ENCODE results near the gene TSHB. TPM values are rescaled to one million over a fixed set of nuclear protein-coding genes. Genes with fewer than 3 reads are reported as not detected.

The TSHB gene
- total RNA-seq, 1 experiment from 2014 or later, result not detected

DNA sequence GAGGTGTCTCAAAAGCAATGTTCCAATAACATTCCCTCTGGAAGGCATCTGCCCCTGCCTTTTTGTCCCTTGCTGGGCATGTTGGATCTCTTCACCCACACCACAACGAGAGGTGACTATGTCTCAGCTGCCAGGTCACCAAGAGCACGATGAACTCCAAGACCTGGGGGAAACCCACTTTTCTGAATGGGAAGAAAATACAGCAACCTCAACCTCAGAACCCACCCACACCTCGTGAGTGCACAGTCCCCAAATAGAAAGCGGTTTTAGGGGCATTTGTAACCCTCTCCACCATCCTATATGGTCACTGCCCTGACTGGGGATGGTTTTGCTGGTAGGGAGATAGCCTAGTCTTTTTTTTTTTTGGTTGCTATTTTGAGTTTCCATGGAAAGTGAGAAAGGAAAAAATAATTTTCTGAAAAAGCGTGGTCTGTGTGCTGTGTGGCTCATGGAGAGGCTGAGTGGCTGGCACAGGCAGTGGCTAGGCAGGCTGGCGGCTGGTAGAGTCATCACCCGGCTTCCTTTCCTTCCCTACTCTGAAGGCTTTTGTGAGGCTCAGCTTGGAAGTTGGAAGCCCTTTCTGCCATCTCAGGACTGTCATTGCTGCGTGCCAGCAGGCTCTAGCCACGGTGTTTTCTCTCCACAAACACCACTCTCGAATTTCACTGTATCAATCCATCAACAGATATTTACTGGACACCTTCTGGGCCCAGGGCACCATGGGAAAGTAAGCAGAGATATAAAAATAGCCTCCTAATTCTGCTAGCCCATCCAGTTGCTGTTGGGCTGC, 43.9 kb downstream of the TSHB start:
- RAD21 ChIA-PET (ENCODE audit: low non-redundant PET in 1 of 2, low total read pairs in 2 of 2, uncharacterized antibody in 2 of 2, unreplicated experiment in 2 of 2), result no interaction called here

DNA sequence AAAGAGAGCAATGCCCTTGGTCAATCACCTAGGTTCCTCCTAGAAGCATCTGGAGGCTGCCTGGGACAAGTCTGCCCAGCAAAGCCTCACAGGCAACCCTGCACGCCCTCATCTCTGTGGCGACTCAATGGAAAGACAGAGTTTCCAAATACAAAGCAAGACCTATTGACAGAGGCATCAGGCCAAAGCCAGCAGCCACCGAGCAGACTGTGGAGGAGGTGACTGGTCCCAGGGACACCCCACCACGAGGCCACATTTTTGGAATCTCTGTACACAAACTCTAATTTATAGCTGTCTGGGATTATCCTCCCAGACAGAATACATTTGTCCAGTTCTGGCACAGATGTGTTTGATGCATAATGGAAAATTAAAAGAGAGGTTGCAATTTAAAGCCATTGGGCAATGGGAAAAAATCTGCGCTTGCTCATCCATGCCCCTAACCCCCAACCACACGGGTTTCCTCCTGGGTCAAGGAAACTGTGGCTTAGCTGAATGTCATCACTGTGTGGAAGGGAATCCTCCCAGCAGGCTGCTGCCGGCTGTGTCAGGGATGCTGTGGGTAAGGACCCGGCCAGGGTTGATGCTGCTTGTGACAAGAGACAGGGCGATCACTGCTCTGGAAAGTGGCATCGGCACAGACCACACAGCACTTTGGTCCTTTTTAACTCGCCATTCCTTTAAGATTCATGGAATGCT, 45.4 kb downstream of the TSHB start:
- no peaks in the 10 kb centered on the region for H3K36me3 ChIP-seq (ENCODE audit: control insufficient read depth in 1 of 2, insufficient read depth in 2 of 2, low read length in 2 of 2)

More for the DNA sequence above, 43.9 kb downstream of the TSHB start:
- intact Hi-C loops (cut with micrococcal nuclease), result no loop called here
- Histone ChIP-seq H3K79me2 (ENCODE audit: insufficient read depth, low read length) (no peaks in the 10 kb centered on the region), H3K9me2 (ENCODE audit: insufficient read depth) (no peaks in the 10 kb centered on the region), H3K9ac (ENCODE audit: low read length) (no peak overlapping the region), H3K9me3 (ENCODE audit: control insufficient read depth in 1 of 2, insufficient read depth in 1 of 2, low read depth in 1 of 2, low read length in 2 of 2) (no peaks in the 10 kb centered on the region), H4K20me1 (ENCODE audit: insufficient read depth) (no peaks in the 10 kb centered on the region), H3K27ac (ENCODE audit: low read depth, low read length) (no peak overlapping the region), H2AFZ (ENCODE audit: low read depth, low read length, poor library complexity, severe bottlenecking) (no peak overlapping the region), H3K4me1 (ENCODE audit: control insufficient read depth in 1 of 2, insufficient read depth in 2 of 2, low read length in 2 of 2) (no peaks in the 10 kb centered on the region), H3K4me3 (replicated peaks in 1 of 2; ENCODE audit: low read depth in 1 of 2, low read length in 2 of 2) (no peak overlapping the region), H3K36me3 (ENCODE audit: control insufficient read depth in 1 of 2, insufficient read depth in 2 of 2, low read length in 2 of 2) (no peaks in the 10 kb centered on the region), H3K27me3 (ENCODE audit: insufficient read depth, low read length) (no peaks in the 10 kb centered on the region), H3K4me2 (ENCODE audit: low read length) (no peak overlapping the region)
- TF ChIP-seq SP1 (IDR thresholded peaks at IDR 0.05; ENCODE audit: low read depth) (no peak), CBX3 (IDR thresholded peaks at IDR 0.05; ENCODE audit: low read depth) (no peak), FOSL1 (IDR thresholded peaks at IDR 0.05; ENCODE audit: low read depth) (no peak)
- POLR2A ChIA-PET, result no interaction called here
- no peak for ATAC-seq
- DNase-seq (ENCODE audit: low read depth, low spot score), result no peak
- BruUV-seq (replicated peaks), result no TSS peak
- CTCF ChIA-PET, result no interaction called here

More for the DNA sequence above, 45.4 kb downstream of the TSHB start:
- H3K79me2 ChIP-seq (ENCODE audit: insufficient read depth, low read length), result no peaks in the 10 kb centered on the region
- intact Hi-C loops (cut with micrococcal nuclease), result no loop called here
- CTCF ChIA-PET, result no interaction called here
- DNase-seq (ENCODE audit: low read depth, low spot score), result no peak
- H3K4me2 ChIP-seq (ENCODE audit: low read length), result no peak overlapping the region
- no peak overlapping the region for H3K4me3 ChIP-seq (replicated peaks in 1 of 2; ENCODE audit: low read depth in 1 of 2, low read length in 2 of 2)
- RAD21 ChIA-PET (ENCODE audit: low non-redundant PET in 1 of 2, low total read pairs in 2 of 2, uncharacterized antibody in 2 of 2, unreplicated experiment in 2 of 2), result no interaction called here
- no peaks in the 10 kb centered on the region for H3K27me3 ChIP-seq (ENCODE audit: insufficient read depth, low read length)
- TF ChIP-seq, protein P1, sequence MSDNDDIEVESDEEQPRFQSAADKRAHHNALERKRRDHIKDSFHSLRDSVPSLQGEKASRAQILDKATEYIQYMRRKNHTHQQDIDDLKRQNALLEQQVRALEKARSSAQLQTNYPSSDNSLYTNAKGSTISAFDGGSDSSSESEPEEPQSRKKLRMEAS (IDR thresholded peaks at IDR 0.05), result no peak
- TF ChIP-seq, protein P2, sequence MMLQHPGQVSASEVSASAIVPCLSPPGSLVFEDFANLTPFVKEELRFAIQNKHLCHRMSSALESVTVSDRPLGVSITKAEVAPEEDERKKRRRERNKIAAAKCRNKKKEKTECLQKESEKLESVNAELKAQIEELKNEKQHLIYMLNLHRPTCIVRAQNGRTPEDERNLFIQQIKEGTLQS (IDR thresholded peaks at IDR 0.05), result no peak
- TF ChIP-seq CBX3 (IDR thresholded peaks at IDR 0.05; ENCODE audit: low read depth), result no peak
- no peak for TF ChIP-seq ZNF274 (IDR thresholded peaks at IDR 0.05; ENCODE audit: low read depth, low read length)
- TF ChIP-seq EZH2 (IDR thresholded peaks at IDR 0.05), result no peak
- no peak for TF ChIP-seq ZFX (IDR thresholded peaks at IDR 0.05)
- TF ChIP-seq ELF1 (IDR thresholded peaks at IDR 0.05; ENCODE audit: borderline replicate concordance, low read depth), result no peak
- no peak for TF ChIP-seq SRF (IDR thresholded peaks at IDR 0.05; ENCODE audit: low read depth)
- no peaks in the 10 kb centered on the region for H4K20me1 ChIP-seq (ENCODE audit: insufficient read depth)
- no TSS peak for BruUV-seq (replicated peaks)
- POLR2A ChIA-PET, result no interaction called here
- H3K9me2 ChIP-seq (ENCODE audit: insufficient read depth), result no peaks in the 10 kb centered on the region
- H3K4me1 ChIP-seq (ENCODE audit: control insufficient read depth in 1 of 2, insufficient read depth in 2 of 2, low read length in 2 of 2), result no peaks in the 10 kb centered on the region
- no peak for ATAC-seq
- H3K9ac ChIP-seq (ENCODE audit: low read length), result no peak overlapping the region
- H3K27ac ChIP-seq (ENCODE audit: low read depth, low read length), result no peak overlapping the region
- H2AFZ ChIP-seq (ENCODE audit: low read depth, low read length, poor library complexity, severe bottlenecking), result no peak overlapping the region
- no peaks in the 10 kb centered on the region for H3K9me3 ChIP-seq (ENCODE audit: control insufficient read depth in 1 of 2, insufficient read depth in 1 of 2, low read depth in 1 of 2, low read length in 2 of 2)

Measured in HCT116 (cell line).